GM19463 (cell line): Measurements from ENCODE around the gene HES3.

Source experiments
- ATAC-seq: cut with Tn5 transposase; IDR thresholded peaks from one replicate; pipeline ENCODE4 v1.9.1; 2021; ENCODE audit warnings: mild to moderate bottlenecking, moderate library complexity; ENCODE audit not compliant: unreplicated experiment

HES3 gene

DNA sequence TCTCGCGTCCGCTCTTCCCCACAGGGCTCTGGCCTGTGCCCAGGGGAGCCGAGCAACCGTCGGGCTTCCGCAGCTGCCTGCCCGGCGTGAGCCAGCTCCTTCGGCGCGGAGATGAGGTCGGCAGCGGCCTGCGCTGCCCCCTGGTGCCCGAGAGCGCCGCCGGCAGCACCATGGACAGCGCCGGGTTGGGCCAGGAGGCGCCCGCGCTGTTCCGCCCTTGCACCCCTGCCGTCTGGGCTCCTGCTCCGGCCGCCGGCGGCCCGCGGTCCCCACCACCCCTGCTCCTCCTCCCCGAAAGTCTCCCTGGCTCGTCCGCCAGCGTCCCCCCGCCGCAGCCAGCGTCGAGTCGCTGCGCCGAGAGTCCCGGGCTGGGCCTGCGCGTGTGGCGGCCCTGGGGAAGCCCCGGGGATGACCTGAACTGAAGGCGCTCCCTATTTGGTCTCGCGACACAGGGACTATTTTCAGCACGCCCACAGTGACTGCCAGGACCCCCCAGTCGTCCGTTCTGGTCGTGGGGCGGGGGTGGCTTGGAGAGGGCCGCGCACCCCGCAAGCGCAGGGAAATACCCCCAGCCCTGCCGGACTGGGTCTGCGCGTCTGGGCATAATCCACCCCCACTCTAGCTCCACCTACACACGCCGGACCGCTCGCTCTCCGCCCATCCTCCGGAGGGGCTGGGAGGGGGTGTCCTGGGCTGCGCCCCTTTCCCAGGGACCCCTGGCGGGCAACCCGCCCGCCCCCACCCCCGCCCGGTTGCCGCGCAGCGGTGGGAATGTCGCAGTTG lies 1.3 kb downstream of the HES3 start:
- ATAC-seq = peak; percentile 44

DNA sequence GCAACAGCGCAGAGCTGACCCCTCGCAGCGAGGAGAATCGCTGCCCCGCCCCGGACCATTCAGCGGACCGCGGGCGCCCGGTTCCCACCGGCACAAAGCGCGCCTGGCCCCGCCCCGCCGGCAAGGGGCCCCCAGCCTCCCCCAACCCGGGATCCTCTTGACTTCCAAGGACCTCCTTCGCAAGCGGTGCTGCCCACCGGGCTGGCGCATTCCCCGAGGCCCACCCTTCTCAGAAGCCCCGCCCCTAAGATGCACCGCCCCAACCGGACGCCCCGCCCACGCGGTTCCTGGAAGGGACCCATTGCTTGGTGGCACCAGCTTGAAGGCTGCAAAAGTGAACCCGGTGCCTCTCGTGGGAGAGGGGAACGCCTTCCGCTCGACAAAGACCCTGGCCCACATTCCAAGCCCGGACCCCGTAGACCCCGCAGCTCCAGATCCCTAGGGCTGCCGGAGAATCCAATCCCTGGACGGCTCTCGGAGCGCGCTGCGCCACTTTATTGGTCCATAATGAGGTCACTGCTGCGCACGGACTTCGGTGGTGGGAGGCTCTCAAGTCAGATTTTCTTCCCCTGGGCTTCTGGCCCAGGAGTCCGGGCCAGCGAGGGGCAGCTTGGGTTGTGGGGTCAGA lies 2.0 kb downstream of the HES3 start:
- no peak for ATAC-seq

DNA sequence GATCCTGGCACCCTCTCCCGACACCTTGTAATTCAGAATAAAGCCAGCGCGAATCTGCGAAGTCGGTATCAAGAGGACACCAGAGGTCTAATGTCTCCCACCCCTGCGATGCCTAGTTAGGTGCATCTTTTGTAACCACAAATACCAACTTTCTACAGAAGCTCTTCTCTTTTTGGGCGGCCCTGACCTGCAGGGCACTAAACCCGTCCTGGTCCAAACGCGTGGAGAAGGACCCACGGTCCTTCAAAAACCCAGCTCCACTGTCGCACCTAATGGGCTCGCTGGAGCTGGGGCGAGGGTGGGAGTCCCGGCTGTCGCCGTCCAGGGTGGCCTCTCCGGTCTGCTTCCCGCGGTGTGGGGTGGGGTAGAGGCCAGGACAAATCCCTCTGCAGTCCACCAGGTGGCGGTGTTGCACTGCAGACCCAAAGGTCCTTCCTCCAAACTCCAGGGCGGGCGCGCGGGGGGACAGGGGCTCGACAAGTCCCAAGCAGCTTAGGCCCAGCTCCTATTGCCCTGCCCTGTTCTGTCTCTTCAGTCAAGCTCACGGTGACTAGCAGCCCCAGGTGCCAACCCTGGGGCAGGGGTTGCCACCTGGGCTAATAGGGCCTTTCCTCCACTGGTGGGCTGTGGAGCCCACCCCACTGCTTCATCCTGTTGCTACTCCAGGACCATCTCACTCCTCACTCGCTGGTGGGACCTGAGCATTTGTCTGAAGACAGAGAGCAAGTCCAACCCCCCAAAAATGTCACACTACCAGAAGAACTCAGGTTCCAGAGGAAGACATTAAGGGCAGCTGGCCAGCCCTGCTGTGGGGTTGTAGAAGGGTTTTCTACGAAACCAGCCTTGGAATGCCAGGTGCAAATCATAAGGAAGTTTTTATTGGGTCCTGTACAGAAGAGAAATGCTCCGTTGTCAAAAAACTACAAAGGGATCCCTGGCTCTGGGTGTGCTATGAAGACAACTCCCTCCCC lies 2.8 kb downstream of the HES3 start:
- no peak for ATAC-seq

DNA sequence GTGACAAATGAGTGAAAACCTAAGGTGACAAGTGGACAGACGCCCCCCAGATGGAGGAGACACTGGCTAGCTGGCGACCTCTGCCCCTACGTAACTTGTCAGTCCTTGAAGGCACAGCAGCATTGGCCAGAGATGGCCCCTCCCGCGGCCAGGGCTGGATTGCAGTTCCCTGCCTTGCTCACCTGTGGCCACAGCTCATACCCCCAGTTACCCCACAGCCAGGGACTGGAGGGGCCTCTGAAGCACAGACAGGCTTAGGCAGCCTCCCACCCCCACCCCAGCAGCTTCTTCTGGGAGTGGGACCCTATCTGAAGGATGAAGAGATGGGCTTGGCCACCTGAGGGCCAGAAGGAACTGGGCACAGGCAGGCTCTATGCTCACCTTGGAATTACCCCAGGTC lies 3.7 kb downstream of the HES3 start:
- no peak for ATAC-seq

DNA sequence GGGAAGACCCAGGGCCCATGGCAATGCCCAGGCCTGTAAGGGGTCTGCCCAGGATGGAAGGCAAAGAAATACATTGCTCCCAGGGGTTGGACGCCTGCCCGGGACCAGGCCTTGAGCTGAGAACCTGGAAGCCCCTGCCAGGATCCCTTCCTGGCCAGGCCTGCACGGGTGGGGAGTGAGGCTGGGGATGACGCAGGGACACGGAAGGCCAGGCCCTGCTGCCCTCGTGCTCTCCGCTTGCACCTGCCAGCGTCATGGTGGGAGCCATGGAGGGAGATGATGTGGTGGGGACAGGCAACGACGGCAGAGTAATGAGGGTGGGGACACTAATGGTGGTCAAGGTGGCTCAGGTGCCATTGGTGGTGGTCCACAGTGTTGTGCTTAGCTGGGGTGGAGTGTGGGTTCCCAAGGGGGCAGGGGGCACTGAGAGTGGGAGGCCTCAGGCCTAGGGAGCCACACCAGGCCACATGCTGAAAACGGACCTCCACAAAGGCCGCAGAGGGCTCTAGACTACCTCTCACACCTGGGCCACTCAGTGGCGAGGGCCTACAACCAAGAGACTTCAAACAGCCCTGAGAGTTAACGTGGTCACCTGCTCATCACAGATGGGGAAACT lies 4.3 kb downstream of the HES3 start:
- no peak for ATAC-seq

DNA sequence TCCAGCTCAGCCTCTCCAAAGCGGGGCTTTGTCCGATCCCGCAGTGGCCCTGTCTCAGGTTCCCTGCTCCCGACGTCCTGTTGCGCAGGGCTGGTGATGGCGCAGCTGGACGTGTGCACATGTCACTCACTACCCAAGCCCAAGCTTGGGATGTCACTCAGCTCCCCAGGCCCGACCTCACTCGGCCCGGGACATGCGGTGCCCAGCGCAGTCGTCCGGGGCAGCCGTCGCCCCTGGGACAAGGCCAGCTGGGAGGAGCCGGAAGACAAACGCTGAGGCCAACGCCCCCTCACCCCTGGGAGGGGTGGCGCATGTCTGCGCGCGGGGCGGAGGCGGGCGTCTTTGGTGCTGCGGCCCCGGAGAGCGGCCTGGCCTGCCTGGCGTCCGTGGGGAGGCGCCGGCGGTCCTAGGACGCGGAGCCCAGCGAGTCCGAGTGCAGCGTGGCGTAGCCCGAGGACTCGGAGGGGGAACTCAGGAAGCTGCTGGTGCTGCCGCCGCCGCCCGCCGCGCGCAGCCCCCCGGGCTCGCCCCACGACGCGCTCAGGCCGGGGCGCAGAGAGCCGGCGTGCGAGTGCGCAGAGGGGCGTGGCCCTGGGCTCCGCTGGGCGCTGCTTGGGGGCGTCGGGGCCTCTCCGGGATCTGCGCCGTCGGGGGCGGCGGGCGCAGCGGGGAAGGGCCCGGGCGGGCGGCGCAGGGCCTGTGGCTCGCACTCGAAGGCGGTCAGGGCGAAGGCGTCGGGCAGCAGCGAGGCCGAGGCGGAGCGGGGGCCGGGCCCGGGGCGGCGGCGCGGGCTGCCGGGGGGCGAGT lies 5.2 kb downstream of the HES3 start:
- no peak for ATAC-seq

DNA sequence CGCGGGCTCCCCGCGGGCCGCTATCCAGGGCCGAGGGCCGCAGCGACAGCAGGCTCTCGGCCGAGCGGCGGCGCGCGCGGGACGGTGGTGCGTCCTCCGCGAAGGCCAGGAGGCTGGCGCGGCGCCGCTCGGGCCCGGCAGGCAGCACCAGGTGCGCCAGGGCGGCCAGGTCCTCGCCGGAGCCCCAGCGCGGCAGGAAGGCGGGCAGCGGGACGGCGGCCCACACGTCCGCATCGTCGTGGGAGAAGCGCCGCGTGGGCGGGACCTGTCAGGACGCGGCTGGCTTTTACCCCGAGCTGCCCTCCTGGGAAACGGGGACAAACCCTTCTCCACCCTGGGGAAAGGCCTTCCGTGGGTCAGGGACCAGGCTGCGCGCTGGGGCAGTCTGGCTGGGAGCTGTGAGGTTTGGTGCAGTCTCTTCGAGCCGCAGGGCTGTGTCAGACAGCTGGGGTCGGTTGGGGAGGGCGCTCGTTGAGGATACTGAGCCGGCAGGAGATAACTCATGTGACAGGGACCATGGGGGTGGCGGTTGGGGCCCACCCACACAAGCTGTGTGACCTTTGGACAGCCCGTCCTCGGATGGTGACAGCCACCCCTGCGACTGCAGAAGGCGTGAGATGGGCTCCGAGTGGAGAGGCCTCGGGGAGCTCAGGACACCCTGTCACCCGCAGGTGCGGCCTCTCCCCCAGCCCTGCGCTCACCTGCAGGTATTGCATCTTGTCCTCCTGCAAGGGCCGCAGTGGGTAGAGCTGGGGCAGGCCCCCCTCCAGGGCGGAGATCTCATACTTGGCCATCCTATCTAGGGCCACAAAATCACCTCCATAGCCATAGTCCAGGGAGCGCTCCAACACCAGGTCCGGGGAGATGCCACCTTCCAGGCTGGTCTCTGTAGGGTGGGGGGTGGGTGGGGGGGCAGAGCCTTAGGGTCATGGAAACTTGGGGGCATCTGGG lies 6.0 kb downstream of the HES3 start:
- no peak for ATAC-seq

DNA sequence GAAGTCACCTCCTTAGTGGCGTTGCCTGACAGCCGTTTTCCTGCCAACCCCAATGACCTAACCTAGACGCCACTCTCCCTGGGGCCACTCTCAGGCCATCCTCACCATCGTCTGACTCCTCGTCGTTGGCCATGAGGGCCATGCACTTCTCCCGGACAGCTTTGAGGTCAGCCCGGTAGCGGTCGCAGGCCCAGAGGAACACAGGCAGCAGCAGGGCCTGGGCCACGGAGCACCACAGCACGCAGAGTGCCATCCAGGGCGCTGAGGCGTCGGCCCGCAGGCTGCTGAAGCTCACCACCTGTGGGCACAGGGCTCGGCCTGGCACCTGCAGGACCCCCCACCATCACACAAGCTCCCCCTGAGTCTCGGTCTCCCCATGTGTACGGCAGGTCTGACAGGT lies 7.3 kb downstream of the HES3 start:
- ATAC-seq = no peak

DNA sequence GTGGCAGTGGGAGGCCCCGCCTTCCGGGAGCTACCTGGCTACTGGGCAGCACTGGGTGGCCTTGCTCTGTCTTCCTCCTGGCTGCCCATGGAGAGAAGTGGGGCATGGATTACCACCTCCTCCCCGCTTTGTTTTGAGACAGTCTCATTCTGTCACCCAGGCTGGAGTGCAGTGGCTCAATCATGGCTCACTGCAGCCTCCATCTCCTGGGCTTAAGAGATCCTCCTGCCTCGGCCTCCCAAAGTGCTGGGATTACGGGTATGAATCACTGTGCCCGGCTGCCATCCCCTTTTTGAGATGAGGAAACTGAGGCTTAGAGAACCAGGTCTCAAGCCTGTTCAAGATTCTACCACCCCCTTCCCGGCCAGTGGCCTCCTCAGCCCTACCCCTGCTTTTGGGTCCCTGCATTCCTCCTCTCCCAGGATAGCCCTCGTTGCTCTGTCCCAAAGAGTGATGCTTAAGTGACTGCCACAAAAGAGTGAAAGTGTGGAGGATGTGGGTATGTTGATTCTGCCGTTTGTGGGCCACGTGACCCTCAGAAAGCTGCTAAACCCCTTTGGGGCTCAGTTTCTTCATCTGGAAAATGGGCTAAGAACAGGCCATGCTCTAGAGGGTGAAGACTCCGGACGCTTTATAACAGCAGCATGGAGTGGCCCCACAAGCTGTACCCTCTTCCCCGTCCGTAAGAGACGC lies 7.8 kb downstream of the HES3 start:
- no peak for ATAC-seq

DNA sequence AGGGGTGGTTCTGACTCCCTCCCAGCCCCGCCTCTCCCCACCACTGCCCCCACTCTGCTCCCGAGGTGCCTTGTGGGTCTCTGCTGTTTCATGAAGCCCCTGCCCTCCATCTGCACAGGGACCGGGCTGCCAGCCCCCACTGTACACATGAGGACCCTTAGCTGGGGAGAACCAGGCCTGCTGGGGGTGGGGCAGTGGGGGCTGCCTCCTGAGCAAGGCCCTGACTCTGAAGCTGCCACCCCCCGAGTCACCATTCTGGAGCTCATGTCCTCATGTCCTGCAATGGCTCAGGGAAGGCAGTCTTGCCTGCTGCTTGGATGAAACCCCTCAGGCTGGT lies 8.4 kb downstream of the HES3 start:
- no peak for ATAC-seq

DNA sequence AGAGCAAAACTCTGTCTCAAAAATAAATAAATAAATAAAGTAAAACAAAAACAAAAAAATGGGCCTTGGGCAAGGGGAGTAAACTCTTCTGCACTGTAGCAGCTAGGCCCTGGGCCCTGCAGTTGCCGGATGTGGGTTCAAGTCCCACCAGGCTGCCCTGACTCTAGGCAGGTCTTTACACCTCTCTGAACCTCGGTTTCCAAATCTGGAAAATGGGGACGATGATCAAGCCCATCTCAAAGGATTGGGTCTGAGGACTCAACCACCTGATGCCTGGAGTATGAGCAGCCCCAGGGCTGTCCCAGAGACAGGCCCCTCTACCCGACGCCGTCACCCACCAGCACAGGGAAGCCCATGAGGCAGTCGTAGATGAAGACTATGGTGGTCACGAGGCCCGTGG lies 9.4 kb downstream of the HES3 start:
- ATAC-seq = no peak

DNA sequence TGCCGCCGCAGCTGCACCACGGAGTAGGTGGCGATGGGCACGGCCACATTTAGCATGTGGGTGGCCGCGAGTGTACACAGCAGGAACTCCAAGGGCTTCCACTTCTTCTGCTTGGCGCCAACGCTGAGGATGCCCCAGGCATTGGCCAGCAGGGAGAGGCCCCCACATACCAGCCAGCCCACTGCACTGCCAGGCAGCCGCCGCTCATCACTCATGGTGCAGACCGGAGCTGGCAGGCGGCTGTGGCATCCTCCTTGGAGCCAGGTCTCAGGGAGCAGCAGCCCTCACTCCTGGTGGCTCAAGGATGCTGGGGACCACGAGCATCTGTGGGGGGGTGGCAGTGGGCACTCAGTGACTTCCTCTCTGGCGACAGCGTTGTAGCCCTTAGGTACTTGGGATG lies 10.7 kb downstream of the HES3 start:
- ATAC-seq = no peak

DNA sequence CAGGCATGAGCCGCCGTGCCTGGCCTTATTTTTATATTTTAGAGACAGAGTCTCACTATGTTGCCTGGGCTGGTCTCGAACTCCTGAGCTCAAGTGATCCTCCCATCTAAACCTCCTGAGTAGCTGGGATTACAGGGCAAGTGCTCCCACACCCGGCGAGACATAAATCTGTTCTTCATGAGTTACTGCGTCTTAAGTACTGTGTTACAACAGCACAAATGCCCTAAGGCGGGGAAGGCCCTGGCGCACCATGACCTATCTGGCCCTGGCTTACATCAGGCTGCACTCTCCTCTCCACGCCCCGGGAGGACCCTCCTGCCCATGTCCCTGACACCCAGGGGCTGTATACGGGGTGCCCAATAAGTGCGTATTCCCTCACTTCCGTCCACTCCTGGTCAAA lies 12.7 kb downstream of the HES3 start:
- ATAC-seq = no peak

DNA sequence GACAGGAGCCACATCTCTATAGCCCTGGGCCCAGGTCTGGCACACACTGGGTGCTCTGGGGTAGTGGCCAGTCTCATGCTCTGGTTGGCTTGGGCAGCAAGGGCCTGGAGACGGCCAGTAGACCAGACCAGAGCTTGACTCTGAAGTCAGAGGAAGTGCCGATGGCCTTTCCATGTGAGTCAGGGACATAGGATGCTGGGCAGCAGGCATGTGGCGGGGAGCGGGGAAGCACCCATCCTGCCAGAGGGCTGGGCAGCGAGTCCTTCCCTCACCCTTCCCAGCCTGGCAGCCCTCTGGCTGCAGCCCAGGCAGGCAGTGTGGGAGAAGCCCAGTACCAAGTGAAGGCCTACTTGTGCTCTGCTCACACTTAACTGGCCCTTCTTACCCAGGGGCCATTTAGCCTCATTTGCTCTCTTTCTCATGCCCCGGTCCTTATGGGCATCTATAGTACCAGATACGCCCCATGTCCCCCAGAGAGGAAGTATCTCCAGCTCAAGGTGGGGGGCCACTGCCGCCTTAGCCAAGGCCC lies 13.6 kb downstream of the HES3 start:
- no peak for ATAC-seq

DNA sequence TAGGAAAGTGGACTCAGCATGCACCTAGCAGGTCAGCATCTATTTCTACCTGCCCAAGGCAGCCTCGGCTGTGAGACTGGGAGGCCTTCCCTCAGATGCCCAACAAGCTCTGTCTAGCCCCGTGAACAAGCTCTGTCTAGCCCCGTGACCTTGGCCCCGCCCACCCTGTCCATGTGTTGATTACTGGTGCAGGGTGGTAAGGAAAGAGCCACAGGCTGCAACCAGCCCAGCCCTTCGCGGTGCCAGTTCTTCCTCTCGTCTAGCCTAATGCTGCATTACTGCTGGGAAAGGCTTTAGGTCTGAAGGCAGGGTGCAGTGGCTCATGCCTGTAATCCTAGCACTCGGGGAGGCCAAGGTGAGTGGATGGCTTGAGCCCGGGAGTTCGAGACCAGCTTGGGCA lies 14.7 kb downstream of the HES3 start:
- no peak for ATAC-seq

DNA sequence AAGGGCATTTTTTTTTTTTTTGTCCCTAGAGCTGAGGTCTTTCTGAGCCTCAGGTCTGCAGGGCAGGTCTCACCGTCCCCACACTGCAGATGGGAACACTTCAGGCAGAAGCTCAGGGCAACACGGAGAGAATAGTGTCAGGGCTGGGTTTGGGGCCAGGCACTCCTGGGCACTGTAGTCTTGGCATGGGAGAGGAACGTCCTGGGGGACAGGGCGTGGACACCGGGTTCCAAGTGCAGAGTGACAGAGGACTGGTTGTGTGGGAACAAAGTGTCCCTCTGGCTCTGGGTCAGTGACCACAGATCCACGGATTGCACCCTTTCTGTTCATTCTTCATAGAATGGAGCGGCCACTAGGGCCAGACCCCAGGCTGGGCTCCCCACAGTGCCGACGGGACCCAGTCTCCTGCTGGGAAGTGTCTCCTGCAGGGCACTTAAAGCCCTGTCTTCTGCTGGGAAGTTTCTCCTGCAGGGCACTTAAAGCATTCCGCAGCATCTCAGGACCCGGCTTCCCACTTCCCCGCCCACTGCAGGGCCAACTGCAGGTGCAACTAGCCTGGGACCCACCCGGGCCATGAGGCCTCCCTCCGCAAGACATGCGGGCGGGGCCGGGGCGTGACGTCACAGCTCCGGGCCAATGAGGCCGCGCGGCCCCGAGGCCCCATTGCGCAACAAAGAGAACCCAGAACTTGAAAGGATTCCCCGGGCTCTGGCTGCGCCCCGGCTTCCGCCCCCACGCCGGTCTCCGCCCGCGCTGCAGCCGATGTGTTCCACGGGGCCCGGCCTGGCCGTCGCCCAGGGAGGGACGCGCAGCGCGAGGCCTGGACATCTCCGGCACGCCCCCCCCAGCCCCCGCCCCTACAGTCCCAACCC lies 15.7 kb downstream of the HES3 start:
- ATAC-seq = peak; percentile 54

DNA sequence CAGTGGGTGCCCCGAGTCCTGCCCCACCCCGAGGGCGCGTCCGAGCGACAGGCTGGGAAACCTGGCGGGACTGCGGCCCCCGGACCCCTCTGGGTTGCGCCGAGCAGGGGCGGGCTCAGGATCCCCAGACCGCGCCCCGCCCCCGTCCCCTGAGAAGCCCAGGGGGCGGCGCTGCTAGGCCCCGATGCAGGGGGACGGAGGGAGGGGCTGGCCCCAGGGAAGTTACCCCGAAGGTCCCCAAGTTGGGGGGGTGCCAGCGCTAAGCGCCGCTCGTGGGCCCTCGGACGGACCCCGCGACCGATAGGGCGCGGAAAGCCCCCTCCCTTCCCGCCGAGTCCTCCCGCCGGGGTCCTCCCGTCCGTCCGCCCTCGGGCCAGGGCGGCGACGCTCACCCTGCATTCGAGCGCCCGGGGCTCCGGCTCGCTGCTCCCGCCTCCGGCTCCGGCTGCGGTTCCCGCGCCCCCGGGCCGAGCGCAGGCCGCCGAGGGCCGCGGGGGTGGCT lies 16.5 kb downstream of the HES3 start:
- no peak for ATAC-seq
